Activated CD4-positive, alpha-beta T cell treated with anti-CD3 and anti-CD28 coated beads for 36 hours (primary cell): ENCODE measurements around the gene BRAF. TPM values are rescaled to one million over a fixed set of nuclear protein-coding genes. Genes with fewer than 3 reads are reported as not detected.
A peak's percentile ranks its signal among the peaks of the same experiment; 100 is the strongest.
"Not testable (repeated sequence)": the region's sequence is repeated elsewhere in the genome, so short reads cannot be mapped to it uniquely, and the experiment has no call there.

Experiments
- ATAC-seq: fragments of 200-7000 bp; cut with Tn5 transposase; one replicate; pipeline ENCODE4 v1.10.0; 2021; ENCODE audit warnings: mild to moderate bottlenecking, moderate library complexity
- CTCF ChIA-PET: fragments of 350-600 bp; sonication (Branson Sonifier 250); formaldehyde crosslinking; loops from one replicate; lab custom pipeline; 2021; ENCODE audit warnings: antibody characterized with exemption; lab: Charles Lee
- POLR2A ChIA-PET: fragments of 350-600 bp; sonication (Branson Sonifier 250); formaldehyde crosslinking; loops from one replicate; lab custom pipeline; 2021; ENCODE audit warnings: antibody characterized with exemption, inconsistent platforms; lab: Charles Lee
- DNase-seq: peaks from one replicate; pipeline ENCODE4 v3.0.0-alpha.2; 2020
- H3K27ac Mint-ChIP-seq: one replicate; pipeline ENCODE4 v1.8.0; 2021; ENCODE audit warnings: mixed read lengths
- H3K27me3 Mint-ChIP-seq: one replicate; pipeline ENCODE4 v1.8.0; 2021; ENCODE audit warnings: mixed read lengths
- H3K36me3 Mint-ChIP-seq: one replicate; pipeline ENCODE4 v1.8.0; 2021; ENCODE audit warnings: low read depth, mixed read lengths
- H3K4me1 Mint-ChIP-seq: one replicate; pipeline ENCODE4 v1.8.0; 2021; ENCODE audit warnings: mixed read lengths
- H3K4me3 Mint-ChIP-seq: one replicate; pipeline ENCODE4 v1.8.0; 2021; ENCODE audit warnings: mild to moderate bottlenecking, moderate library complexity, mixed read lengths
- H3K9me3 Mint-ChIP-seq: one replicate; pipeline ENCODE4 v1.8.0; 2021; ENCODE audit warnings: low read depth, mixed read lengths
- intact Hi-C, 2 experiments: fragments of 100-400 bp; cut with DNase I in 1 of 2; cut with micrococcal nuclease in 1 of 2; formaldehyde crosslinking; loops; one replicate each; pipeline versions ENCODE4 v1.14.2 to v1.15.1; 2022 to 2024; cut with DNase I, micrococcal nuclease
- total RNA-seq, 2 experiments: library from RNA; stranded (reverse); gene quantifications; one replicate each; pipeline ENCODE4 v1.2.3, GENCODE V29; 2021

BRAF gene
- total RNA-seq, 2 experiments from 2014 or later: 30.8 to 47.2 TPM

DNA sequence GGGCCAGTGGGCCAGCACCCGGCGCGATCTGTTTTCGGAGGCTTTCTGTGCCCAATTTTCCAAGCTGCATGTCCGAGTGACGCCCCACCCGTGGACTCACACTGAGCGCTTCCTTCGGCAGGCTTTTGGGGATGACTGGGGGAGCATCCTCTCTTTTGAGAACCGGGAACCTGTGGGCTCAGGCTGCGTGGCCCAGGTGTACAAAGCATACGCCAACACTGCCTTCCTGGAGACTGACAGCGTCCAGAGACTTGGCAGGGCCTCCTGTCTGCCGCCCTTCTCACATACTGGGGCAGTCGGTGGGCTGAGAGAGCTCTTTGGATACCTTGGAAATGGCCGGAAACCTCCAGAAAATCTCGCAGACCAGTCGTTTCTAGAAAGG is 251.0 kb downstream of the BRAF start:
- Mint-ChIP-seq H3K27ac (peak overlapping the region; percentile 87), H3K4me3 (peak overlapping the region; percentile 85), H3K36me3 (peaks cover 26% of the 10 kb centered on the region), H3K9me3 (no peaks in the 10 kb centered on the region), H3K27me3 (no peaks in the 10 kb centered on the region), H3K4me1 (peaks cover 35% of the 10 kb centered on the region)
- DNase-seq (no peak), ATAC-seq (no peak)
- ChIA-PET POLR2A (interaction anchor here (0.6 to 0.8 kb wide), 2 partner anchors 13 to 325 kb away, joined by 3 to 4 read pairs; no protein-coding TSS in a partner anchor), CTCF (interaction anchor here (0.7 to 1.9 kb wide), 4 partner anchors 11 to 340 kb away, joined by 3 to 5 read pairs (median 4); no protein-coding TSS in a partner anchor)
- intact Hi-C loops: loop anchor here (1.0 to 10.0 kb wide), 5 partner anchors 23 to 1309 kb away; partner anchors contain the start of genes NDUFB2 (in 2 of the 2), BRAF (in 1 of the 2), KDM7A (in 1 of the 2) and MKRN1 (in 1 of the 2)

DNA sequence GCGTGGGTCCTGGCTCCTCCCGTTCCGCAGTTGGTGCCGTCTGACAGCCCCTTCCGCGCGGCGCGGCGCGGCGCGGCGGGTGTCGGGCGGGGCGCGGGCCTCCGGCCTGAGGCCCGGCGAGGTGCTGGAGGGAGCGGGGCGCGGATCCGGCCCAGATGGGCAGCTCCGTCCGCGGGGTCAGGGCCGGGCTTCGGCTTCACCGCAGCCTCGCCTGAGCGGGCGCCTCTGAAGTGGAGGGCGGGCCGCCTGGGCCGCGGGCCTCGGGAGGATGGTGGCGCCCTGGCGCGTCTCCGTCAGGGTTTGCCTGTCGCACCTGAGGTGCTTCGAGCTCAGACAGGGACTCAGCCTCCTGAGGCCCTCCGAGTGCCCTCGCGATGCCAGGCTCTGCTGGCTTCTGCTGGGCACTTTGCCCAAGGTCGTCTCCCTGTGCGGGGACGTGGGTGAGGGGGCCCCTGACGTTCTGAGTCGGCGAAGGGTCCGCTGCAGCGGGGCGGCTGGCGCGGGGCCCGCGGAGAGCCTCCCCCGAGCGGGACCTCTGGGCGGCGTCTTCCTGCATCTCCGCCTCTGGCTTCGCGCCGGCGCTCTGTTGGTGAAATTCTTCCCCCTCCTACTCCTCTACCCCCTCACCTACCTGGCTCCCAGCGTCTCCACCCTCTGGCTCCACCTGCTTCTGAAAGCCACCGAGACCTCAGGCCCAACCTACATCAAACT is 251.5 kb downstream of the BRAF start:
- H3K27me3 Mint-ChIP-seq: no peaks in the 10 kb centered on the region
- peak overlapping the region; percentile 85 for H3K4me3 Mint-ChIP-seq
- peaks cover 35% of the 10 kb centered on the region for H3K4me1 Mint-ChIP-seq
- peak; percentile 74 for ATAC-seq
- intact Hi-C loops: loop anchor here (1.0 to 10.0 kb wide), 5 partner anchors 23 to 1308 kb away; partner anchors contain the start of genes NDUFB2 (in 2 of the 2), BRAF (in 1 of the 2), KDM7A (in 1 of the 2) and MKRN1 (in 1 of the 2)
- H3K36me3 Mint-ChIP-seq: peaks cover 22% of the 10 kb centered on the region
- no peaks in the 10 kb centered on the region for H3K9me3 Mint-ChIP-seq
- DNase-seq: peak; percentile 72
- POLR2A ChIA-PET: interaction anchor here (0.5 to 0.8 kb wide), 3 partner anchors 14 to 324 kb away, joined by 3 to 10 read pairs (median 4); no protein-coding TSS in a partner anchor
- CTCF ChIA-PET: interaction anchor here (1.9 kb wide), 1 partner anchor 11 kb away, joined by 5 read pairs; no protein-coding TSS in a partner anchor
- peak overlapping the region; percentile 87 for H3K27ac Mint-ChIP-seq

DNA sequence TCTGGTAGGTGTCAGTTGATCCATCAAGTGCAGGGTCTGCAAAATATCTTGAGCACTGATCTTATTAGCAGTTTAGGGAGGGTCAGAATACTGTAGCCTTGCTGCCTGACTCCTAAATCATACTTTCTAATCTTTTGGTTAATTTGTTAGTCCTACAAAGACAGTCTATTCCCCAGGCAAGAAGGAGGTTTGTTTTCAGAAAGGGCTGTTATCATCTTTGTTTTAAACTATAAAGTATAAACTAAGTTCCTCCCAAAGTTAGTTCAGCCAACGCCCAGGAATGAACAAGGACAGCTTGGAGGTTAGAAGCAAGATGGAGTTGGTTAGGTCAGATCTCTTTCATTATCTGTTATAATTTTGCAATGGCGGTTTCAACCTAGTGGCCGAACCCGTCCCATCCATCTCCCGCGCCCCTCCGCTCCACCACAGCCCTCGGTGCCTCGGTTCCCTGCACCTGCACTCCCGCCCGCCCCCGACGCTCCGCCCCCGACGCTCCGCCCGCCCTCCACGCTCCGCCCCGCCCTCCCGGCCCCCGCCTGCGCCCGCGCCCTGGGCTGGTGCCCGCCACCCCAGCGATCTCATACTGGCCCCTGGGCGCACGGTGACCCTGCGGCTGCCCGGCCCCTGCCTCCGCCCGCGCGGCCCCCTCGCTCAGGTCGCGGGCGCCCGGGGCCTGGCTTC is 252.2 kb downstream of the BRAF start, which contains the start of gene ADCK2:
ADCK2 (plus strand) TSS at position 564 of the 681 bp plus-strand sequence. CDS start 386 bp downstream, outside the sequence.
- ATAC-seq (peak; percentile 81), DNase-seq (peak; percentile 81)
- ChIA-PET CTCF (no interaction called here), POLR2A (interaction anchor here (0.5 kb wide), 1 partner anchor 145 kb away, joined by 10 read pairs; no protein-coding TSS in a partner anchor)
- Mint-ChIP-seq H3K27ac (peak within 1 kb of the TSS; percentile 87), H3K36me3 (peaks cover 15% of the 10 kb centered on the region), H3K27me3 (no peaks in the 10 kb centered on the region), H3K4me3 (peak within 1 kb of the TSS; percentile 85), H3K4me1 (peaks cover 35% of the 10 kb centered on the region), H3K9me3 (no peaks in the 10 kb centered on the region)
- intact Hi-C loops: loop anchor here (1.0 to 10.0 kb wide), 6 partner anchors 24 to 1308 kb away; partner anchors contain the start of genes NDUFB2 (in 2 of the 2), BRAF (in 1 of the 2), KDM7A (in 1 of the 2) and MKRN1 (in 1 of the 2)

GRCh38 chr7:140671966-140672365 is 252.8 kb downstream of the BRAF start:
- ChIA-PET POLR2A (no interaction called here), CTCF (no interaction called here)
- Mint-ChIP-seq H3K9me3 (no peaks in the 10 kb centered on the region), H3K4me1 (peaks cover 35% of the 10 kb centered on the region), H3K36me3 (peaks cover 14% of the 10 kb centered on the region), H3K4me3 (peak overlapping the region; percentile 64), H3K27me3 (no peaks in the 10 kb centered on the region), H3K27ac (peak overlapping the region; percentile 38)
- intact Hi-C loops: loop anchor here in 1 of 2 experiments (1.0 to 10.0 kb wide), 3 partner anchors 340 to 1307 kb away; partner anchors contain the start of gene KDM7A
- no peak for ATAC-seq
- DNase-seq: no peak

- Mint-ChIP-seq H3K36me3 (peaks cover 4% of the 10 kb centered on the region), H3K27me3 (no peaks in the 10 kb centered on the region), H3K9me3 (no peaks in the 10 kb centered on the region), H3K4me3 (no peak overlapping the region), H3K4me1 (peaks cover 26% of the 10 kb centered on the region), H3K27ac (no peak overlapping the region)
- ChIA-PET POLR2A (no interaction called here), CTCF (no interaction called here)
- intact Hi-C loops: loop anchor here in 1 of 2 experiments (10.0 kb wide), 2 partner anchors 496 to 1306 kb away; partner anchors contain the start of gene KDM7A
- no peak for DNase-seq
- ATAC-seq: no peak
Observed at GRCh38 chr7:140670343-140670935, 254.3 kb downstream of the BRAF start.

- CTCF ChIA-PET, H3K4me3 Mint-ChIP-seq, H3K27me3 Mint-ChIP-seq, H3K27ac Mint-ChIP-seq, DNase-seq, POLR2A ChIA-PET, ATAC-seq, H3K36me3 Mint-ChIP-seq, H3K9me3 Mint-ChIP-seq: not testable (repeated sequence)
- peaks cover 20% of the 10 kb centered on the region for H3K4me1 Mint-ChIP-seq
- intact Hi-C loops: loop anchor here in 1 of 2 experiments (10.0 kb wide), 2 partner anchors 495 to 1305 kb away; partner anchors contain the start of gene KDM7A
Observed at GRCh38 chr7:140669862-140670261, 254.9 kb downstream of the BRAF start.

DNA sequence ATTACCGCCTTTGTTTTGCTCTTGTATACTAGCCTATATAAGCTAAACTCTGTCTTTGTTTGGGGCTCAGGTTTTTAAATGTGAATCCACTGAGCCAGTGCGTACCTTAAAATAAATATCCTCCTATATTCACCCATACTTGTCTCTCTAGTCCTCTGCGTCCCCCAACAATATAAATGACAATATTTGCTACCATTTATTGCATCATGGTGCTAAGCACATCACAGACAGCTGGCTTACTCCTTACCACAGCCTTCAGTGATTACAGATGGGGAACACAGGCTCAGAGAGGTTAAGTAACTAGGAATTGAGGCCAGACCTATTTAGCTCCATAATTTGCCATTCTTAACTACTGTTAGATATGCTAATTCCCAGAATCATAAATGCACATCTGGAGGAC is 255.4 kb downstream of the BRAF start:
- ATAC-seq: no peak
- DNase-seq: no peak
- ChIA-PET CTCF (interaction anchor here (1.1 to 1.2 kb wide), 2 partner anchors 151 to 342 kb away, joined by 3 to 5 read pairs; no protein-coding TSS in a partner anchor), POLR2A (no interaction called here)
- intact Hi-C loops: no loop called here
- H3K4me3 Mint-ChIP-seq: no peak overlapping the region
- no peaks in the 10 kb centered on the region for H3K9me3 Mint-ChIP-seq
- H3K36me3 Mint-ChIP-seq: no peaks in the 10 kb centered on the region
- no peaks in the 10 kb centered on the region for H3K27me3 Mint-ChIP-seq
- H3K4me1 Mint-ChIP-seq: peaks cover 15% of the 10 kb centered on the region
- no peak overlapping the region for H3K27ac Mint-ChIP-seq

Other genes with a start within 250 kb of the BRAF start
- 100 to 1,000 TPM in 1 of 2 experiments, 10 to 100 TPM in 1; 83.8 to 162 TPM for gene NDUFB2, start 228.2 kb downstream of the BRAF start, total RNA-seq
- 100 to 1,000 TPM; 101 to 104 TPM for gene MRPS33, start 90.0 kb upstream of the BRAF start, total RNA-seq
- gene TMEM178B, start 149.1 kb upstream of the BRAF start, total RNA-seq: under 1 TPM; 0.23 TPM